GM18526 (cell line): Measurements from ENCODE around the gene VEPH1.

Experiments used
- POLR2A ChIP-seq: IDR thresholded peaks from 3 replicates; pipeline ENCODE4 v1.6.1; 2011; ENCODE audit not compliant: insufficient read length; ENCODE audit errors: extremely low read depth

The VEPH1 gene

DNA sequence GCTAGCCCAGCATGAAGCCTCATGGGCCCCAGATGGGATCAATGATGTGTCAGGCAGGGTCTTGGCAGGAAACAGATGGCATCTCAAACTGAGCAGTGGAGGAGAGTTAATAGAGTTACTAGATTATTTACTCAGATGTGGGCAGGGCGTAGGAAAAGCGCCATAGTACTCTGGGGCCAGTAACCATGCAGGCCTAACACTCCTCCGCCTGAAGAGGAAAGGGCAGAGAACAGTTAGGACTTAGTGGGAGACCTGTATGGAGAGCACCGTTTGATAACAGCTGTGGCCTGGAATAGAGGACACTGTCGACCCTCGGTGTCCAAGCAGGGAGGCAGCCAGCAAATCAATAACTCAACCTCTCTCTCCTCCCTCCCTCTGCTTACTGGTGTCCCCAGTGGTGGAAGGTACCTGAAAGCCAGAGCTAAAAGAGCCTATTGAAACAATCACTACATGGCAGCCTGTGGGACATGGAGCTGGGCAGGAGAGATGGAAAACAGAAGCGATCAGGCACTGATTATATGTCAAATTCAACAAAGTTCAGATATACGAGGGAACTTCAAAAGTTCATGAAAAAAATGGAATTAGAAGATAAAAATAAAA, 231.8 kb downstream of the VEPH1 start:
- no peak for TF ChIP-seq POLR2A

DNA sequence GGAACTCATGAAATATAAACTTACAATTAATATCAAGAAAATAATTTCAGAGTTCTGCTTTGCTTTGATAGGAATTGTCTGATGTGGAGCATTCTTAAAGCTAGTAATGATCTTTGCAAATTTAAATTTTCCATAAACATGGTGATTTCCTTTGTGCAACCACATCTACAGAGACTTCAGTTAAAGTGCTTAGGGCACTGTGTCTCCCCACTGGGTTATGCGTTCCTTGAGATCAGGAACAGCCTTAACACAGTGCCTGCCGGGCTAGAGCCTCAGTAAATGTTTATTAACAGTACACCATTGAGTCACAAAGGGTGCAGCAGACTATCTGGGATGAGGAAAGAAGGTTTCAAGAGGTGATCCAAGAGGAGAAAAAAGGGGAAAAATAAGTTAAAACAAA, 235.2 kb downstream of the VEPH1 start:
- no peak for TF ChIP-seq POLR2A

DNA sequence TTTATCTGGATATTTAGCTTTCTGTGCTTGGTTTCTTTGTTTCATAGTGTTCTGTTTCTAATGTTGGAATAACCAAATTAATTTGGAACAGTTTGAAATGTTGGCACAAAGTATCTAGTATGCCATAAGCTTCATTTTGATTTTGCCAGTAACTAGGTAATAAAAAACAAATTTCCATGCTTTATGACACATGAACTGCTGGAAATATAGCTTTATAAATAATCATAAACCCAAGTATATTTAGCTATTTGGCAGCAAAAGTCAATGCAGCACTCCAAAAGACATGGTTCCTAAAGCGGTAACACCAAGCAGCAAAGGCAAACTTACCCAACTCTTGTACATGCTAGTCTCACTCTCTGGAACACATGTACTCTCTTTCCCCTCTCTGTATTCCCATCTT, 237.3 kb downstream of the VEPH1 start:
- TF ChIP-seq POLR2A = no peak

DNA sequence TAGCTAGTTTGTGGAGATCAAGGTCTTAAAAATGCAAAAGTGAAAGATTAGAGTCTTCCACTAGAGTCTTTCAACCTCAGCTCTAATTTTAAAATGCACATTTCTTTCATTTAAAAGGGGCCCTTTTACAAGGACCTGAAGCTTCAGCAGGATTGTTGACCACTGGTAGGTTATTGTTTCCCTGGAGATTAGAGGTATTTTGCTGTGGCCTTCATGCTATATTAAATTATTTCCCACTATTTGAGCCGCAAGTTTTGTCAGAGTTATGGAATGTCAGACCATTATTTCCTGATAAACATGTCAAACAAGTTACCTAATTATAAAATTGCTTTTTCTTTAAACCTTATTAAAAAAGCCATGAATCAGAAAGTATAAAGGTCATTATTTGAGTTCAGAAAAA, 240.2 kb downstream of the VEPH1 start:
- TF ChIP-seq POLR2A = no peak

DNA sequence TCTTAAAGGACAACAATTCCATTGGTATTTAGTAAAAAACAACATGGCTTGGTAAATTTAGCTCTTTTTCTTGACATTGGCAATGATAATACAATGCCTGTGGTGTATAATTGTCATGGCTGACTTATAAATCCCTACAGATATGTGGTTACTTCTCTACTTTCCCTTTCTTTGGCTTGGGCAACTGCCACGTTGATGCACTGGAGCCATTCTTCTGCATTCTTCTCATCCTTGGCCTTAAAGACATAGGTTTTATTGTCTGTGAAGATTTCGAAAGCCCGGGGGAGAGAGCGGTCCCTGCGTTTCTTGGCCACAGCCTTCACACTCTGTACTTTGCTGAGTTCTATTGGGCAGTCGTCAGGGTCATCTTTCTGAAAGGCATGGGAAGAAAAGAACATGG, 242.2 kb downstream of the VEPH1 start:
- TF ChIP-seq POLR2A = no peak

DNA sequence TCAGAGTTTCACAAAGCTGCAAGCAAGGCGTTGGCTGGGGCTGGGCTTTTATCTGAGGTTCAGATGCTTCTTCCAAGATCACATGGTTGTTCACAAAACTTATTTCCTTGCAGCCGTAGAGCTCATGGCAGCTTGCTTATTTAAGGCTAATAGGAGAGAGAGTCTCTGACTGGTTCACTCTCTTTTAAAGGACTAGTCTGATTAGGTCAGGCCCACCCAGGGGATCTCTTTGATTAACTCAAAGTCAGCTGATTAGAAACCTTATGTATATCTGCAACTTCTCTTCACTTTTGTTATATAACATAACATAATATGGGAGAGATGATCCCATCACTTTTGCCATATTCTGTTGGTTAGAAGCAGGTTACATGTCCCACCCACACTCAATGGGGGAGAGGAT, 243.4 kb downstream of the VEPH1 start:
- no peak for TF ChIP-seq POLR2A

DNA sequence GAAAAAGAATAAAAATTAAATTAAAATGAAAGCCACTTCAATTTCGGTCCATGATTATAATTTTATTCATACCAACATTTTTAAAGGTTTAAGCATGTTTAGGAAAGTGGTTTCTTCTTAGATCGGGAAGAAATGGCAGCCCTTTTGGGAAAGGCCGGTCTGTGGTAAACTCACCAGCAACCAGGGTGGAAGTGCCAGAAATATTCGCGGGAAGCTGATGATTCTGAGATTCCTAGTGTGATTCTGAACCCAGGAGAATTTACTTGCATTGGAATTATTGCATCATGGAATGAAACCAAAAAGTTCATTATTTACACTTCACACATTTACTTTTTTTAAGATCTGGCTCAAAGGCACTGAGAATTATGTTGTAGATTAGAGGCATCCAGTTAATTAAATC, 246.1 kb downstream of the VEPH1 start:
- no peak for TF ChIP-seq POLR2A

DNA sequence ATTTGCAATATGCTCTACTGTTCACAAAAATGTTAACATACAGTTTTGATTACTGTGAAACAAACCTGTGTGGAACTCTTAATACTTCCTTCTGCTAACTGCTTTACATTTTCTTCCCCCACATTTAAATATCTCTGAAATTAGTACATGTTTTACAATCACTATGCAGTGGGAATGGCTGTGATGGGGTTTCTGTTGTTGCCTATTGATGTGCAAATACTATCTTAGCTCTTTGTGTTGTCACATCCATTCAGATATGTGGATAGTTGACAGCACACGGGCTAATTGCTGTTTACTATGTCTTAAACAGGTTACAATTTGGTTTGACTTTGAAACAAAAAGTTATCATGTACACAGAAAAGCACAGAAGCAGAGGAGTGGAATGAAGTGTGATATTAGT, 247.4 kb downstream of the VEPH1 start:
- TF ChIP-seq POLR2A = no peak

DNA sequence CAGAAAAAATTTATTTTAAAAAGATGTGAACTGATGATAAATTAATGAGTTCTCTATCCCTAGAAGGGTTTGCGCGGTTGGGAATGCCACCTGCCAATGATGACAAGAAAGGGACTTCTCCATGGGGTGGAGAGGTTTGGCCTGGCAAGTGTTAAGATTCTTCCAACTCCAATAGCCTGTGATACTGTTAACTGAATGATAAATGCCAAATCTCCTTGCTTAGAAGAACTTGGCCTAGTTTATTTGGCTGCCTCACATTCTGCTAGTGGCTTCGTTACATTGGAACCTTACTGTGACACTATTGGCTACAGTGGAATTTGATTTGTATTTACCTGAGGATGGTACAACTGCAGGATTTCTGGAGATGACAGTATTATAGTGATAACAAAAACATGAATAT, 251.5 kb downstream of the VEPH1 start:
- TF ChIP-seq POLR2A = no peak

DNA sequence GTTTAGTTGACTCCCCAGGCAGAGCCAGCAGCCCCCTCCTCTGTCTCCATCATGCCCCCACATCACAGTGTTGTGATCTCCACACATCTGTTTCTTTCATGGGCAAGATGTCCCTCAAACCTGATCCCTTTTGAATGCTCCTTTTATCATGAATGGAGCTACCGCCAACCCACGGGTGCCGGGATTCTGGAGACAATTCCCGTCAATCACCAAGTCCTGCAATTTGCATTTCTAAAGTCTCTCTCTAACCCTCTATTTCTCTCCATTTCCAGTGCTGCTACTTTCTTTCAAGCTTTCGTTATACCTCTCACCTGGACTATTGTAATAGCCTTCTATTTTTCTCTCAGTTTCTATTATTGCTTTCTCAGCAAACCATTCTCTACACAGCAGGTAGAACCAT, 253.6 kb downstream of the VEPH1 start:
- no peak for TF ChIP-seq POLR2A

DNA sequence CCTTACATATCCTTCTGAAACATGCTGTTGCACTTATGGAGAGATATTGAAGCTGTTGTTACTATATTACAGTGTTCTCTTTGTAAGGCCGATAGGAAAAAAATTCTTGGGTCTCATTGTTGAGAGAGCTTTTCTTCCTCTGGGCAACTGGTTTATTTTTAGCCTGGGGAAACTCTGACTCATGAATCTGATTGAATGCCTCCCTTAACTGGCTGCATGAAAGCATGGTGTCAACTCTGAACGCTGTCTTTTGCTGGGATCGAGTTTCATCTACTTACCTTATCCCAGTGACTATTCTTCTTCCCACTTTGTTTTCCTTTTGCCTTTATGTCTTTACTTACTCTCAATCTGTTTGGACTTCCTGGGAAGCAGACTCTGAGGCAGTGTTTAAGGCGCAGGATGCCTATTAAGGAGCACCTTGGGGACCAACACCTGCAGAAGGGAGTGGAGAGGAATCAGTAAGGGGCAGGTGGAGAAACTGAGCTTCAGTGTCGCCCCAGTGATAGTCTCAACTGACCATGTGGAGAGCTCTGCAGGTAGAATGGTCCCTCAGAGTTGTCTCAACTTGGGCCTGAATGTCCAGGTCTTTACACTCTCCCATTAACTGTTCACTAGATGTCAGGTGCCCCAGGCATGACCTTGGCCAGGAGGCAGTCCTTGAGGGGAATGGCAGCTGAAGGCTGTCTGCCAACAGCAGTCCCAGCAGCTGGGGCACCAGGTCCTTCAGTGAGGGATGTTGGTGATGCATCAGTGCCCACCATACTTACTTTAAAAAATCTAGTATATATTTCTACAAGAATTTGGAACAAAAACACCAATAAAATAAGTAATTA, 254.4 kb downstream of the VEPH1 start:
- no peak for TF ChIP-seq POLR2A

DNA sequence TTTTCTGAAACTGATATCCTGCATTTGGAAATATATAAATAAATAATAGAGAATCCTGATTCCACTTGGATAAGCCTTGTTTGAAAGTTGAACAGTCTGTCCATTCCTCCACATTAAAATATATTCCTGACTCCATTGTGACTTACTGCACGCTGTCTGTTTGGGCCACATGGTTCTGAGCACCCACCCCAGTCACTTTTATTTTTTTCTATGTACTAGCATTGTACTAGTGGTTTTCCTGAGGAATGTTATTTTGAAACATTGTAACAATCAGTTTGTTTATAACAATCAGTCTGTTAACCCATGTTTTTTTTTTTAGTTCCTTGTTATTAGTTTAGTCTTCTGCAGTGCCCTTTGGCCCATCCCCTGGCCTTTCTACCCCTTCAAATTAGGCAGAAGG, 255.8 kb downstream of the VEPH1 start:
- TF ChIP-seq POLR2A = no peak

DNA sequence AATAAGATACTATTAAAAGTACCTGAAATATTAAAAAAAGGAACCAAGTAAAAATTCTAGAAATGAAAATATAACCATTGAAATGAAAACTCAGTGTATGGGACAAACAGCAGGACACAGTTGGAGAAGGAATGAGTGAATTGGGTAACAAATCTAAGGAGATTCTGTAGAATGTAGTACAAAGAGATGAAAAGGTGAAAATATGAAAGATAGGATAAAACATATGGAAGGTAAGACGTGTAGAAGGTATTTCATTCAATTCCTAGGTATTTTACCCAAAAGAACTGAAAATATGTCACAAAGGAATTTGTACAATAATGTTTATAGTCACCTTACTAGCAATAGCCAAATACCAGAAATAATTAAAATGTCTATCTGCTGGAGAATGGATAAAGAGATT, 260.4 kb downstream of the VEPH1 start:
- TF ChIP-seq POLR2A = no peak

DNA sequence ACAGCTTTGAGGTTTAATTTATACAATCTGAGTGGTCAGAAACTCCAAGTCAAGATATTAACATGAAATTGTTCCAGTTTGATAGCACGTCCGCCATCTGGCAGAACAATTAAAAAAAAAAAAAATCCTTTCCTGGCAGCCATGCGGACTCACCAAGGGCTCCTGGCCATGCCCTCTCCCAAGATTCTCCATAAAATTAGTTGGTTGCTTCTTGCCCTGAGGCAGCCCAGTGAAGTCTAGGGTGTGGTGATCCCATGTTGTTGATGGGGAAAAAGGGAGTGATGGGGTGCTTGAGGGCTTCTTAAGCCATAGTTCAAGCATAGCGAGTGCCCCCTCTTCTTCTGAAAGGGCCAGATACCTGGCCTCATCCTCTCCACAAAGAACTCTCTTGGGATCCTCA, 261.6 kb downstream of the VEPH1 start:
- no peak for TF ChIP-seq POLR2A

DNA sequence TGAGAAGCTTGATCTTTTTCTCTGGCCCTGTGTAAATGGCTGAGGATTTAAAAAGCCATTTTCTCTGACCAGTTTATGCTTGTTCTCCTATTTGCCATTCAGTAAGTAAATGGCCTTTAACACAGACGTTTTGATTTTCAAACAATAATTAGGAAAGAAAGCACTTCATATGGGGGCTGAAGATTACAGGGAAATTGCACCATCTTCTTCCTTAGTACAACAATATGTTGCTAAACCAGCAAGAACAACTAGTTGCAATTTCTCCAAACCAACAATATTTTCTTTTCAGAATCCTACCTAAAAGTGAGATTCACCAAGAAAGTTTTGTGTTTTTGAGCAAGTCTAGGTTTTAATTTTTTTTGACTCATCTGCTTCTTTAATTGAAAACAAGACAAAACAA, 262.8 kb downstream of the VEPH1 start:
- TF ChIP-seq POLR2A = no peak

DNA sequence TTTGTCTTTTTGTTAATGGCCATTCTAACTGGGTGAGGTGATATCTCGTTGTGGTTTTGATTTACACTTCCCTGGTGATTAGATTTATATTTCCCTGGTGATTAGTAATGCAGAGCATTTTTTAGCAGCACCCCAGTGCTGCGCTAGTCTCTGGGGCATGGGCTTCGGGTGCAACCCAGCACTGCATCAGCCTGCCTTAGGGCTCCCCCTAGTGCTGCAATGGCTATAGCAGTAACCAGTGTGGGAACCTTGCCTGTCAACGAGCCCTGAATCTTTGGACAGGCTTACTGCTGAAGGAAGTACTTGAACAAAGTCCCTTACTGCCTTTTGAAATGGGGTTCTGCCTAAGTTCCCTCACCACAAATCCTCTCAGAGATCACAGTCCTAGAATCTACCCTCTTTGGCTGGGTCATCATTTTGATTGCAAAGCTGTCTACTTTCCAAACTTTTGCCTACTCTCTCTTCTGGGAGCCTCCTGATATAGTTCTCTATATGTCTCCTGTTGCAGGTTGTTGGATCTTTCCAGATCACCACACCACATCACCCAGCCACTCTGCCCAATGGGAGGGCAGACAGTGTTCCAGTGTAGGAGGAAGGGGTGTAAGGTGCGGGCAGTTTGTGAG, 264.0 kb downstream of the VEPH1 start:
- TF ChIP-seq POLR2A = no peak

DNA sequence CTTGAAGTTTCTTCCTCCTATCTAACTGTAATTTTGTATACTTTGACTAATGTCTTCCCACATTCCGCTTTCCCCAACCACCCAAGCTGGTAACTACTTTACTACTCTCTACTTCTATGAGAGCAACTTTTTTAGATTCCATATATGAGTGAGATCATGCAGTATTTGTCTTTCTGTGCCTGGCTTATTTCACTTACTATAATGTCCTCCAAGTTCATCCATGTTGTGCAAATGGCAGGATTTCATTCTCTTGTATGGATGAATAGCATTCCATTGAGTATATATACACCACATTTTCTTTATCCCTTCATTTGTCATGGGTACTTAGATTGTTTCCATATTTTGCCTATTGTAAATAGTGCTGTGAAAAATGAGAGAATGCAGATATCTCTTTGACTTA, 264.8 kb downstream of the VEPH1 start:
- TF ChIP-seq POLR2A = no peak

DNA sequence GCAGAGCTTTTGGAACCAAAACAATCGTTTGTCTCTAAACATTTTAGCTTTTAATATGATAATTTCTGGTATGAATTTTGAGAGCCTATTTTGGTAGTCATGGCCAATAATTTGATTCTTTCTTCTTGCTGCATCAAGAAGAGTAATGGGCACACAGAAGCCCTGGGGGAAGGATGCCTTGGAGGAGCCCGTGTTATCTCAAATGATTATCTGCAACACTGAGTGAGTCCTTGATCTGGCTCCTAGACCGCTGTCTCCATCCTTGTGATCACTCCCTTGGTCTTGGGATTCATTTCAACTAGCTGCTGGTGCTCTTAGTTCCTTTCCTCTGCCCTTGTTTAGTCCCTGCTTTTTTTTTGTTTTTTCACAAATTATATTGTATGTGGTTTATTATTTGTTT, 265.3 kb downstream of the VEPH1 start:
- TF ChIP-seq POLR2A = no peak
